Cortex of kidney (tissue), 1 donor: ENCODE data around the gene MKLN1.
"Not testable (repeated sequence)": the region's sequence is repeated elsewhere in the genome, so short reads cannot be mapped to it uniquely, and the experiment has no call there.

Source experiments
- DNase-seq: peaks from one replicate; lab custom pipeline; 2025; lab: John Stamatoyannopoulos, UW

Gene MKLN1

DNA sequence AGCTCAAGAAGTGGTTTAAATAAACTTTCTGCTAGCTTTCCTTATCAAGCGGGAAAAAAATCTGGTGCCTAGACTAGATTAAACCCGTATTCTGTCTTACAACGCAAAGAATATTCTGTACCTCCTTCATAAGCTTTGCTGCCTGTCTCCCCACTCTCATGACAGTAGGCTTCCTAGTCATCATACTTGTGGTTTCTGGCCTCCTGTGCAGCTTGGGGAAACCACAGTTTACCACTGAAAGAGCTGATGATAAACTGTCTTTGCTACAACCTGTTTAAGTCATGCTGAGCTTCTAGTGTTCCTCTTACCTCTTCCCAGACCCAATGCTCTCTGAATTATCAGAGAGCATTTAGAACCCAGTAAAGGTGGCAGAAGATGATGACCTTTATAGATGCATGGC, 173.7 kb downstream of the MKLN1 start:
- no peak for DNase-seq

- DNase-seq = no peak
Observed at GRCh38 chr7:131501930-131502685, 174.4 kb downstream of the MKLN1 start.

DNA sequence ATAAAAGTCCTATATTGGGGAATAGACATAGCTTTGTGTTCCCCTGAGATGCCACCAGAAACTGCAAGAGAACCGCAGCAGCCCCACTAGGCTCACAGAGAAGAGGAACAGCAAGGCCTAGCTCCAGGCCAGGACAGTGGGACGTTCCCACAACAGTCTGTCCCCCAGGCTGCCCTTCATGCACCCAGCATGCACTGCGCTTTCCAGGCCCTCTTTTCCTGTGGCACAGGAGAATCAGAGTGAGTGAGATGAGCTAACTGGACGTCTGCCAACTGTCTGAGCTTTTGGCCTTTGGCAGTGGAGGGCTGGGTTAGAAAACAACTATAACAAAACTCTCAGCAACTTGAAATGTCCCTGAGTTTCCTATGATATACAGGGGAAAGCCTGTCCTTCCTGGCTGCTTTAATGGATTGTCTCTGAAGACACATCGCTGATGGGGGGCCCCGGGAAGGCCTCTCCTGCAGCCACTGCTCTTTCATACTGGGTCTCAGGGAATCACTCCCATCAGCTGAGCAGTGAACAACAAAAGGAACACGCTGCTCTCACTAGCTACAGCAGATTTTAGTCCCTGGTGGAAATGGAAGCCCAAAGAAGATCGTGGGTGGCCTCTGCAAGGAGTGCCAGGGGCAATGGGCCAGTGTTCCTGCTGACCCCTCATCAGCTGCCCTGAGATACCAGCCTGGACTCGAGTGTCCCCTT, 175.3 kb downstream of the MKLN1 start:
- no peak for DNase-seq

GRCh38 chr7:131503639-131504038, 176.0 kb downstream of the MKLN1 start:
- DNase-seq = no peak

DNA sequence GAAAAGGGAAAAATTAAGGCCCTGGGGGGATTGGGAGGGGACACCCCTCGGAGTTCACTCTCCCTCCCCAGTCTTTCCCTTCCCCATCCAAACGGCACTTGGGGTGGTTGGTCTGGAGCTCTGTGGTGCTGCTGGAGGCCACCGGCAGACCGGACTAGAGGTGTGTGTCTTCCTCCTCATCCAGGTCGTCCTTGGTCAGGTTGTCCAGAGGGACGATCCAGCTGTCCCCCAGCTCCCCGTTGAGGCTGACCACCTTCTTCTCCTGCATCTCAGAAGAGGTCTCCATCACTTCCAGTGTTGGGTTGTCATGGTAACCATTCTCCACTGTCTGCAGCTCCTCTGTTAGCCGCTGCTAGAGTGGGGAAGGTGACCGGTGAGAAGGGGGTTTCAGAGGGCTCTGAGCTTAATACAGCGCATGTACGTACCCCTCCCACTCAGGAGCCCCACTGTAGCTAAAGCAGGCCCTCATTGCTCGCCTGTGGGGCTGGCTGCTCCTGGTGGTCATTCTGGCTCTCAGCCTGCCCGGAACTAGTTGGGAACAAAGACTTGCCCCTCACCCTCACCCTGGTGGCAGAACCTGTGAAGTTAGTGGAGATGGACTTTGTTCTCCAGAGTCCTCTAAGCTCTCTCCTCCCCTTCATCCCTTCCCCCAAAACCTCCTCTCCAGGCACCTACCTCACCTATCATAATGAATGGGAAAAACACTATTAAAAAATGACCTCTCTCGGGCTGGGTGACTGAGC, 176.7 kb downstream of the MKLN1 start:
- no peak for DNase-seq

- not testable (repeated sequence) for DNase-seq
Observed at GRCh38 chr7:131505037-131505620, 177.5 kb downstream of the MKLN1 start.

DNA sequence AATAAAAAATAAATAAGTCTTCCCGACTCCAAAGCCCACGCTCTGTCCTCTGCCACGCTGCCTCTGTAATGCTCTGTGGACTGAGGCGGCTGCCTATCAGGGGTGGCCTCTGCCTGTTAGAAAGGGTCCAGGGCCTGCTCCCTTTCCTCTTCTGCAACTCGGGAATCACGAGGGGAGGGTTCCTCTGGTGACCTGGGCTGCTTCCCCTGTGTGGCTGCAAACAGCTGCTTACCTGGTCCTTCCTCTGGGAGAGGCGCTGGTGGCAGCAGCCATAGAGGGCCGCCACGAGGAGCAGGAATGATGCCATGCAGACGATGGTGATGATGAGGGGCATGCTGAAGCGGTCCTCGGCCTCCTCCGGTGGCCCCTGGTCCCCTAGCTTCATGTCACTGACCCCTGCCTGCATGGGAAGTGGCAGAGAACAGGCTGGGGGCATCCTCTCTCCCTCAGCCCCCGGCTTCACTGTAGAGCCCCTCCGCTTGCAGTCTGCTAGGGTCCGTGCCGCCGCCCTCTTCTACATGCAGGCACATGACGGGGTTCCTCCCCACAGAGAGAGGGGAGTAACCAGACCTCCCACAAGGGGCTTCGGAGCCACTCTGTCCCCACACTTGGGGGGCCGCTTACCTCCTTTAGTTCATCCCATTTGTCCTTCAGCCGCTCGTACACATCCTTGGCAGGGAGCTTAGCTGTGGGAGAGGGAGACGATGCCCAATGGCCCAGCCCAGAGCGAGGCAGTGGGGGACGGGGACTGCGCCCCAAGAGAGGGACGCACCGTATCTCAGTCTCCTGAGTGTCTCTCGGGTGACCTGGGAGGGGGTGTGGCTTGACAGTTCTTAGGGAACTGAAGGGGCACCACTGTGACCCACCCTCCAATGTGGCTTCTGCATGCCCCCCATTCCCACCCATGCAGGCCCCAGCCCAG, 178.2 kb downstream of the MKLN1 start:
- no peak for DNase-seq

GRCh38 chr7:131506597-131506996, 178.9 kb downstream of the MKLN1 start:
- DNase-seq = no peak

GRCh38 chr7:131507592-131508331, 180.1 kb downstream of the MKLN1 start:
- DNase-seq = no peak

- DNase-seq = no peak
Observed at GRCh38 chr7:131508754-131509486, 181.2 kb downstream of the MKLN1 start.

DNA sequence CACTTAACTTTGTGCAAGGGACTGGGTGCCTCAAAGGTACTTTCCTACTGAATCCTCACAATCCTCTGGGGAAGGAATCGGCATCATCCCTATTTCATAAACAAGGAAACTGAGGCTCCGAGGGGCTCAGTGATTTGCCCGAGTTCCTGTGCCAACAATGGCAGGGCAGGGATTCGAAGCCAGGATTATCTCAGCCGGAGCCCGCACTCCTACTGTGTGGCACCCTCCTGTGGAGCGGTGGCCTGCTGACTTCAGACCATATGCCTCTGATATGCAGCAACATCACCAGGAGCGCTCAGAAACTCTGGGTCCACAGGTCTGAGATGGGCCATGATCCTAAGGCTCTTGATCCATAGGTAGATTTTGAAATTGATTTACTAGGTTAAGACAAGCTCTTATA, 182.1 kb downstream of the MKLN1 start:
- no peak for DNase-seq

GRCh38 chr7:131511071-131511470, 183.4 kb downstream of the MKLN1 start:
- no peak for DNase-seq

DNA sequence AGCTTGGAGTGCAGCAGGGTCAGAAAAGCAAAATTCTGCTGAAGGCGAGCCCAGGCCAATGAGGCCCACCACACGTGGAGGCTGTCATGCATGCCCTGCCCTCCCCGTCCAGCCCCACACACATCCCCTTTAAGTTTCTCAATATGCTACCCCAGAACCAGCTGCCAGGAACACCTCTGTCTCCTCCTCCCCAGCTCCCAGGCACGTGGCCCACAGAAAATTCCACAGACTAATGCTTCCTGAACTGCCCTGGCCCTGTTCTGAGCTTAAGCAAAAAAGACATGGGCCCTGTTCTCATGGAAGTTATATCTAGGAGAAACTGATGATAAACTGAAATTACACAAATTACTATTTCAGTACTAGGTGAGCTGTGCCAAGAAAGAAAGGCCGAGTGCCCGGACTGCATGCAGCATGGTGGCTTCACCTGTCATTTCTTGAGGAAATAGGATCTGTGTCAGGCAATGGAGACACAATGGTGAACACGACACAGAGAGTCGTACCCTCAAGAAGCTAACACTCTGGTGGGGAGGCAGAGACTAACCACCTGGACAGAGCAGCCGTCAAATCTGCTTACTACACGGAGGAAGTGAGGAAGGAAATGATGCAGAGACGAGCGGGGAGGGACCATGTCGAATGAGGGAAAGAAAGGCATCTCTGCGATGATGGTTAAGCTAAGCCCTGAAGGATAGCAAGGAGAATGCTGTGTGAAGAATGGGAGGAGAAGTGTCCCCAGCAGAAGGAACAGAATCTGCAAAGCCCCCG, 184.3 kb downstream of the MKLN1 start:
- no peak for DNase-seq

DNA sequence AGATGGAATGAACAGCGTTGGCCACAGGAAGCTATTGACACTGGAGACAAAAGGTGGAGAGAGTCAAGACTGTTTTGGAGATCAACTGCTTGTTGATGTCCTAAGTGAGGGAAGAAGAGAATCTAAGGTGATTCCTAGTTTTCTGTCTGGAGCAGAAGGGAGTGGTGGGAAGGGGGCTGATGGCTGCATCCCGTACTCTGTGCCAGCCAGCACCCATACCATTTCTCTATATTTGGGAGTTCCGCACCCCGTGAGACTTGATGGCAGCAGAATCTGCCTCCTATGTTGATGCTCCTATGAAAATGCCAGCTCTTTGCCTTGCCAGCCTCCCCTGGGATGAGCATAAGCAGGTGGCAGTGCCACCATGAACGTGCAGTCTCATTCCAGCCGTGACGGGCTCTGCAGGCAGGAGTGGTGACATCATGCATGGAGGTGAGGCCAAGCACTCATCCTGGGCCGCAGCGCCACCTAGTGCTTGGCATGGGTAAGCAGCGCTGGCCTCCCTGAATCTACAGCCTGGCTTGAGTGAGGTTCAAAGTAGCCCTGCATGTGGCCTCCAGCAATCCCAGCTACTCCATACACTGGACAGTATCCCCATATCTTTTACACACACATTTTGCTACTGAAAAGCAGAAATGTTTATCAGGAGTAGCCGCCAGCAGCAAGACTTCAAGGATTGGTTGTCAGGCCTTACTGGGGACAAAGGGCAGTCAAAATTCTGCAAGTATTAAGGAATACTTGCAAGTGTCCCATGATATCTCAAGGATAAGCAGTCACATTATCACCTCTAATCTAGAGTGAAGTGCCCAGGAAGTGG, 185.8 kb downstream of the MKLN1 start:
- no peak for DNase-seq

GRCh38 chr7:131515471-131515870, 187.8 kb downstream of the MKLN1 start:
- not testable (repeated sequence) for DNase-seq

DNA sequence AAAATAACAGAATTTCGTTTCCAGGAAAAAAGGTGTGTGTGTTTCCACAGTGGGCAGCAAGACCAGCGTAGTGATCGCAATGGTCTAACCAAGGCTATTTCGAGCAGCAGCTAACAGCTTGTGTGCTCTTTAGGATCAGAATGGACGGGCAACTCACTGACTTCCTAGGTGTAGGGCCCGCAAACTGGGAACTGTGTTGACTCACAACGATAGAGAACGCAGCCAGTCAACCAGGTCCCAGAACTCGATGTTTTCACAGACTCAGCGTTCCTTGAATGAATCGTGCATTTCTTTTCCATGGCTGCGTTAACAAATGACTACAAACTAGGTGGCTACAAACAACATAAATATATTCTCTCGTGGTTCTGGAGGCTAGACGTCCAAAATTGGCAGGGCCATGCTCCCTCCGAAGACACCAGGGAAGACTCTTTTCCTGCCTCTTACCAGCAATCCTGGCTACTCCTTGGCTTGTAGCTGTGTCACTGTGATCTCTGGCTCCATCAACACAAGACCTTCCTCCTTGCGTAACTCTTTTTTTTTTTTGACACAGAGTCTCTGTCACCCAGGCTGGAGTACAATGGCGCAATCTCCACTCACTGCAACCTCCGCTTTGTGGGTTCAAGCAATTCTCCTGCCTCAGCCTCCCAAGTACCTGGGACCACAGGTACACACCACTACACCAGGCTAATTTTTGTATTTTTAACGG, 189.7 kb downstream of the MKLN1 start:
- no peak for DNase-seq

- DNase-seq = no peak
Observed at GRCh38 chr7:131518626-131519025, 190.9 kb downstream of the MKLN1 start.
